HepG2 (cell line): Measurements from ENCODE around the gene HSPA5. TPM values are rescaled to one million over a fixed set of nuclear protein-coding genes. Genes with fewer than 3 reads are reported as not detected.

Experiments
- AHR ChIP-seq: IDR thresholded peaks from 2 replicates; pipeline ENCODE4 v1.6.1; 2018; ENCODE audit warnings: missing genetic modification reagents, missing compliant biosample characterization
- ATF7 ChIP-seq, 2 experiments: fragments of 450-650 bp in 1 of 2; sonication (generic) in 1 of 2; formaldehyde crosslinking in 1 of 2; IDR thresholded peaks; 2 replicates each; pipeline versions ENCODE4 v1.4.0 to v1.6.1; 2016 to 2020; ENCODE audit warnings: antibody characterized with exemption in 1 of 2, mild to moderate bottlenecking in 1 of 2, missing genetic modification reagents in 1 of 2
- CBFB ChIP-seq: sonication (generic); formaldehyde crosslinking; IDR thresholded peaks from 2 replicates; pipeline ENCODE4 v1.4.0; 2020; ENCODE audit warnings: missing genetic modification reagents
- FOXJ3 ChIP-seq: sonication (generic); formaldehyde crosslinking; IDR thresholded peaks from 2 replicates; pipeline ENCODE4 v1.4.0; 2020; ENCODE audit warnings: missing genetic modification reagents, mild to moderate bottlenecking, borderline replicate concordance
- GABPB1 ChIP-seq: IDR thresholded peaks from 2 replicates; pipeline ENCODE4 v1.6.1; 2016; ENCODE audit warnings: mild to moderate bottlenecking, missing genetic modification reagents, moderate library complexity, missing compliant biosample characterization
- HDAC1 ChIP-seq: sonication (generic); formaldehyde crosslinking; IDR thresholded peaks from 2 replicates; pipeline ENCODE4 v1.5.1; 2020; ENCODE audit warnings: mild to moderate bottlenecking, missing genetic modification reagents
- HMGA1 ChIP-seq: sonication (generic); formaldehyde crosslinking; conservative IDR thresholded peaks from 2 replicates; pipeline ENCODE4 v1.4.0; 2020; ENCODE audit warnings: missing genetic modification reagents
- NR1H2 ChIP-seq: sonication (generic); formaldehyde crosslinking; IDR thresholded peaks from 2 replicates; pipeline ENCODE4 v1.8.1; 2022; ENCODE audit warnings: low read depth, missing genetic modification reagents, borderline replicate concordance
- NR2F2 ChIP-seq: IDR thresholded peaks from 2 replicates; pipeline ENCODE4 v1.6.1; 2012; ENCODE audit warnings: low read depth, inconsistent platforms, borderline replicate concordance
- PAF1 ChIP-seq: IDR thresholded peaks from 2 replicates; pipeline ENCODE4 v1.6.1; 2016; ENCODE audit warnings: missing genetic modification reagents, missing compliant biosample characterization
- PAWR ChIP-seq: sonication (generic); formaldehyde crosslinking; IDR thresholded peaks from 2 replicates; pipeline ENCODE4 v1.4.0; 2020; ENCODE audit warnings: missing genetic modification reagents, mild to moderate bottlenecking, borderline replicate concordance
- SIN3B ChIP-seq: fragments of 150-350 bp; IDR thresholded peaks from 2 replicates; pipeline ENCODE4 v1.6.1; 2014; ENCODE audit warnings: low read length
- ZFP37 ChIP-seq: sonication (generic); formaldehyde crosslinking; IDR thresholded peaks from 2 replicates; pipeline ENCODE4 v1.4.0; 2020; ENCODE audit warnings: missing genetic modification reagents, borderline replicate concordance
- ZFY ChIP-seq: sonication (generic); formaldehyde crosslinking; IDR thresholded peaks from 2 replicates; pipeline ENCODE4 v1.4.0; 2020; ENCODE audit warnings: missing genetic modification reagents
- ZMYM4 ChIP-seq: sonication (generic); formaldehyde crosslinking; IDR thresholded peaks from 2 replicates; pipeline ENCODE4 v1.8.1; 2023; ENCODE audit warnings: mild to moderate bottlenecking, missing genetic modification reagents
- ZNF256 ChIP-seq: sonication (generic); formaldehyde crosslinking; conservative IDR thresholded peaks from 2 replicates; pipeline ENCODE4 v1.4.0; 2020; ENCODE audit warnings: missing genetic modification reagents
- ZNF776 ChIP-seq: sonication (generic); formaldehyde crosslinking; IDR thresholded peaks from 2 replicates; pipeline ENCODE4 v1.4.0; 2020; ENCODE audit warnings: mild to moderate bottlenecking, missing genetic modification reagents
- ZZZ3 ChIP-seq: sonication (generic); formaldehyde crosslinking; IDR thresholded peaks from 2 replicates; pipeline ENCODE4 v1.4.0; 2020; ENCODE audit warnings: missing genetic modification reagents, mild to moderate bottlenecking, borderline replicate concordance
- polyA plus RNA-seq, 8 experiments: library from polyadenylated mRNA; depleted of rRNA in 3 of 8; stranded (reverse) in 7 of 8; unstranded in 1 of 8; fragments of >200 nt; fragmentation: Illumina TruSeq in 4 of 8; extraction: Trizol in 4 of 8; gene quantifications; 2 replicates each; pipeline versions ENCODE4 v1.2.1 to v1.2.3, GENCODE V29; 2011 to 2016; ENCODE audit warnings: low read depth in 4 of 8, missing spikeins in 1 of 8, mixed read lengths in 1 of 8; ENCODE audit not compliant: insufficient read depth in 1 of 8
- total RNA-seq, 5 experiments: library from RNA; depleted of rRNA; stranded (reverse); fragments of >200 nt; fragmentation: Illumina TruSeq; extraction: Trizol; gene quantifications; 2 replicates each; pipeline ENCODE4 v1.2.3, GENCODE V29; 2016; ENCODE audit warnings: low read depth in 1 of 5
- TF ChIP-seq, protein P1 (sequence below): sonication (generic); formaldehyde crosslinking; IDR thresholded peaks from 2 replicates; pipeline ENCODE4 v1.5.0; 2020; ENCODE audit warnings: missing genetic modification reagents
- TF ChIP-seq, protein P2 (sequence below): sonication (generic); formaldehyde crosslinking; IDR thresholded peaks from 2 replicates; pipeline ENCODE4 v1.5.0; 2020; ENCODE audit warnings: missing genetic modification reagents
- TF ChIP-seq, protein P3 (sequence below): IDR thresholded peaks from 2 replicates; pipeline ENCODE4 v1.6.1; 2016
- TF ChIP-seq, protein P4 (sequence below): IDR thresholded peaks from 2 replicates; pipeline ENCODE4 v1.6.1; 2012; ENCODE audit warnings: low read length, improper control_type of control experiment
- TF ChIP-seq, protein P5 (sequence below): IDR thresholded peaks from 2 replicates; pipeline ENCODE4 v1.6.1; 2016

Gene HSPA5
- total and polyA plus RNA-seq, 2 of the 13 experiments (the other 11 are each of a cell fraction or from before 2014, with no cell fraction given): 201 to 206 TPM

DNA sequence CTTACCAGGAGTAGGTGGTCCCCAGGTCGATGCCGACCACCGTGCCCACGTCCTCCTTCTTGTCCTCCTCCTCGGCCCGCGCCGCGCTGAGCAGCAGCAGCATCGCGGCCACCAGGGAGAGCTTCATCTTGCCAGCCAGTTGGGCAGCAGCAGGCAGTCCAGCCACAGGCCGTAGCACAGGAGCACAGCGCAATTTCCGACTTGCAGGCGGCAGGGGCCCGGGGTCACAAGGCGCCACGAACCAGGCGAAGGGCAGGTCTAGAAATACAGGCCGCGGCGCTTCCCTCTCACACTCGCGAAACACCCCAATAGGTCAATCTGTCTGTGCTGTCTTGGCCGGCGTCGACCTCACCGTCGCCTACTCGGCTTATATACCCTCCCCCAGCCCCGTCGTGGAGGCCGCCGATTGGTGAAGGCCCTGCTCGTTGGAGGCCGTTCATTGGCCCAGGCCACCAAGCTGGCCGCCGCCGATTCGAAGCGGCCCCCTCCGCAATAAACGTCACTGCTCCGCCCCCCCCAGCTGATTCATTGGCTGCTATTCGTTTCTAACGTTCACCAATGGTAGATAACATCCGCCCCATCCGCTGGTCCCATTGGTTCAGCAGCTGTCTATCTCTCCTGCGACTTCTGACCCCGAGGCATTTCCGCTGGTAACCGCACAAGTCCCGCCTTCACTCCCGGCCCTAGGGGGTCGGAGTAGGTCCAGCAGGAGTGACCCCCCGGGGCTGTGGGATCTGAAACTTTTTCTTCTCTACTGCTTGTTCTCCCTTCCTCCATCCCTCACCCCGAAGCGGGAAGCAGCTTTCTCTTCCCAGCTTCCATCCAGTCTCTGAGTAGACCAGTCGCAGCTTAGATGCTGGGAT, at the start of gene HSPA5 (continued):
- TF ChIP-seq, protein P1, sequence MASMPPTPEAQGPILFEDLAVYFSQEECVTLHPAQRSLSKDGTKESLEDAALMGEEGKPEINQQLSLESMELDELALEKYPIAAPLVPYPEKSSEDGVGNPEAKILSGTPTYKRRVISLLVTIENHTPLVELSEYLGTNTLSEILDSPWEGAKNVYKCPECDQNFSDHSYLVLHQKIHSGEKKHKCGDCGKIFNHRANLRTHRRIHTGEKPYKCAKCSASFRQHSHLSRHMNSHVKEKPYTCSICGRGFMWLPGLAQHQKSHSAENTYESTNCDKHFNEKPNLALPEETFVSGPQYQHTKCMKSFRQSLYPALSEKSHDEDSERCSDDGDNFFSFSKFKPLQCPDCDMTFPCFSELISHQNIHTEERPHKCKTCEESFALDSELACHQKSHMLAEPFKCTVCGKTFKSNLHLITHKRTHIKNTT (CRISPR knock-in tag): no peak
- TF ChIP-seq GABPB1 (CRISPR knock-in tag): peak; percentile 93
- no peak for TF ChIP-seq PAF1 (CRISPR knock-in tag)
- TF ChIP-seq, protein P2, sequence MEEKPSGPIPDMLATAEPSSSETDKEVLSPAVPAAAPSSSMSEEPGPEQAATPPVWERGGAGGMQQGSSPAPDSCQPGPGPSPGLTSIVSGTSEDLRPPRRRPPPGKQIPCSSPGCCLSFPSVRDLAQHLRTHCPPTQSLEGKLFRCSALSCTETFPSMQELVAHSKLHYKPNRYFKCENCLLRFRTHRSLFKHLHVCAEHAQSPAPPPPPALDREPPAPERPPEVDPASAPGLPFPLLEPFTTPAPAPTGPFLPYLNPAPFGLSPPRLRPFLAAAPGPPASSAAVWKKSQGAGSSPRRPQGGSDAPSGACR (CRISPR knock-in tag): peak; percentile 86; the same call in 1 of the 2 replicates
- no peak; the same call in 1 of the 2 replicates for TF ChIP-seq FOXJ3
- TF ChIP-seq CBFB (CRISPR knock-in tag): no peak
- TF ChIP-seq, protein P3, sequence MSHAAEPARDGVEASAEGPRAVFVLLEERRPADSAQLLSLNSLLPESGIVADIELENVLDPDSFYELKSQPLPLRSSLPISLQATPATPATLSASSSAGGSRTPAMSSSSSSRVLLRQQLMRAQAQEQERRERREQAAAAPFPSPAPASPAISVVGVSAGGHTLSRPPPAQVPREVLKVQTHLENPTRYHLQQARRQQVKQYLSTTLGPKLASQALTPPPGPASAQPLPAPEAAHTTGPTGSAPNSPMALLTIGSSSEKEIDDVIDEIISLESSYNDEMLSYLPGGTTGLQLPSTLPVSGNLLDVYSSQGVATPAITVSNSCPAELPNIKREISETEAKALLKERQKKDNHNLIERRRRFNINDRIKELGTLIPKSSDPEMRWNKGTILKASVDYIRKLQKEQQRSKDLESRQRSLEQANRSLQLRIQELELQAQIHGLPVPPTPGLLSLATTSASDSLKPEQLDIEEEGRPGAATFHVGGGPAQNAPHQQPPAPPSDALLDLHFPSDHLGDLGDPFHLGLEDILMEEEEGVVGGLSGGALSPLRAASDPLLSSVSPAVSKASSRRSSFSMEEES: peak; percentile 24
- peak; percentile 40; the same call in 1 of the 2 replicates for TF ChIP-seq NR1H2 (CRISPR knock-in tag)
- TF ChIP-seq ZZZ3: no peak; the same call in 1 of the 2 replicates
- TF ChIP-seq HDAC1 (CRISPR knock-in tag): peak; percentile 84; the same call in 1 of the 2 replicates
- no peak for TF ChIP-seq ATF7 (IDR thresholded peaks at IDR 0.05)
- TF ChIP-seq ATF7 (CRISPR knock-in tag; IDR thresholded peaks at IDR 0.05): no peak
- no peak for TF ChIP-seq HMGA1
- peak; percentile 98 for TF ChIP-seq ZFY
- TF ChIP-seq, protein P4, sequence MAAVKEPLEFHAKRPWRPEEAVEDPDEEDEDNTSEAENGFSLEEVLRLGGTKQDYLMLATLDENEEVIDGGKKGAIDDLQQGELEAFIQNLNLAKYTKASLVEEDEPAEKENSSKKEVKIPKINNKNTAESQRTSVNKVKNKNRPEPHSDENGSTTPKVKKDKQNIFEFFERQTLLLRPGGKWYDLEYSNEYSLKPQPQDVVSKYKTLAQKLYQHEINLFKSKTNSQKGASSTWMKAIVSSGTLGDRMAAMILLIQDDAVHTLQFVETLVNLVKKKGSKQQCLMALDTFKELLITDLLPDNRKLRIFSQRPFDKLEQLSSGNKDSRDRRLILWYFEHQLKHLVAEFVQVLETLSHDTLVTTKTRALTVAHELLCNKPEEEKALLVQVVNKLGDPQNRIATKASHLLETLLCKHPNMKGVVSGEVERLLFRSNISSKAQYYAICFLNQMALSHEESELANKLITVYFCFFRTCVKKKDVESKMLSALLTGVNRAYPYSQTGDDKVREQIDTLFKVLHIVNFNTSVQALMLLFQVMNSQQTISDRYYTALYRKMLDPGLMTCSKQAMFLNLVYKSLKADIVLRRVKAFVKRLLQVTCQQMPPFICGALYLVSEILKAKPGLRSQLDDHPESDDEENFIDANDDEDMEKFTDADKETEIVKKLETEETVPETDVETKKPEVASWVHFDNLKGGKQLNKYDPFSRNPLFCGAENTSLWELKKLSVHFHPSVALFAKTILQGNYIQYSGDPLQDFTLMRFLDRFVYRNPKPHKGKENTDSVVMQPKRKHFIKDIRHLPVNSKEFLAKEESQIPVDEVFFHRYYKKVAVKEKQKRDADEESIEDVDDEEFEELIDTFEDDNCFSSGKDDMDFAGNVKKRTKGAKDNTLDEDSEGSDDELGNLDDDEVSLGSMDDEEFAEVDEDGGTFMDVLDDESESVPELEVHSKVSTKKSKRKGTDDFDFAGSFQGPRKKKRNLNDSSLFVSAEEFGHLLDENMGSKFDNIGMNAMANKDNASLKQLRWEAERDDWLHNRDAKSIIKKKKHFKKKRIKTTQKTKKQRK: no peak
- peak; percentile 74 for TF ChIP-seq ZMYM4
- peak; percentile 40; the same call in 1 of the 2 replicates for TF ChIP-seq NR2F2
- TF ChIP-seq ZFP37 (CRISPR knock-in tag): no peak
- TF ChIP-seq PAWR (CRISPR knock-in tag): no peak
- TF ChIP-seq, protein P5, sequence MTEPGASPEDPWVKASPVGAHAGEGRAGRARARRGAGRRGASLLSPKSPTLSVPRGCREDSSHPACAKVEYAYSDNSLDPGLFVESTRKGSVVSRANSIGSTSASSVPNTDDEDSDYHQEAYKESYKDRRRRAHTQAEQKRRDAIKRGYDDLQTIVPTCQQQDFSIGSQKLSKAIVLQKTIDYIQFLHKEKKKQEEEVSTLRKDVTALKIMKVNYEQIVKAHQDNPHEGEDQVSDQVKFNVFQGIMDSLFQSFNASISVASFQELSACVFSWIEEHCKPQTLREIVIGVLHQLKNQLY (CRISPR knock-in tag): no peak
- peak; percentile 75; the same call in 1 of the 2 replicates for TF ChIP-seq ZNF256 (CRISPR knock-in tag)
- TF ChIP-seq AHR (CRISPR knock-in tag): no peak
- peak; percentile 49; the same call in 1 of the 2 replicates for TF ChIP-seq SIN3B
- TF ChIP-seq ZNF776: peak; percentile 63
